Ureter (tissue), 1 donor: ENCODE measurements around the gene HHIPL1. TPM values are rescaled to one million over a fixed set of nuclear protein-coding genes. Genes with fewer than 3 reads are reported as not detected.
A peak's percentile ranks its signal among the peaks of the same experiment; 100 is the strongest.

Experiments
- DNase-seq: peaks from one replicate; pipeline ENCODE4 v3.0.0-alpha.2; 2020; ENCODE audit warnings: low spot score
- total RNA-seq: library from RNA; stranded (reverse); gene quantifications from one replicate; pipeline ENCODE4 v1.2.4, GENCODE V29; 2023
- donor health status: DM: yes; HTN: yes; CAD: no.

Gene HHIPL1
- total RNA-seq = 2.4 TPM

DNA sequence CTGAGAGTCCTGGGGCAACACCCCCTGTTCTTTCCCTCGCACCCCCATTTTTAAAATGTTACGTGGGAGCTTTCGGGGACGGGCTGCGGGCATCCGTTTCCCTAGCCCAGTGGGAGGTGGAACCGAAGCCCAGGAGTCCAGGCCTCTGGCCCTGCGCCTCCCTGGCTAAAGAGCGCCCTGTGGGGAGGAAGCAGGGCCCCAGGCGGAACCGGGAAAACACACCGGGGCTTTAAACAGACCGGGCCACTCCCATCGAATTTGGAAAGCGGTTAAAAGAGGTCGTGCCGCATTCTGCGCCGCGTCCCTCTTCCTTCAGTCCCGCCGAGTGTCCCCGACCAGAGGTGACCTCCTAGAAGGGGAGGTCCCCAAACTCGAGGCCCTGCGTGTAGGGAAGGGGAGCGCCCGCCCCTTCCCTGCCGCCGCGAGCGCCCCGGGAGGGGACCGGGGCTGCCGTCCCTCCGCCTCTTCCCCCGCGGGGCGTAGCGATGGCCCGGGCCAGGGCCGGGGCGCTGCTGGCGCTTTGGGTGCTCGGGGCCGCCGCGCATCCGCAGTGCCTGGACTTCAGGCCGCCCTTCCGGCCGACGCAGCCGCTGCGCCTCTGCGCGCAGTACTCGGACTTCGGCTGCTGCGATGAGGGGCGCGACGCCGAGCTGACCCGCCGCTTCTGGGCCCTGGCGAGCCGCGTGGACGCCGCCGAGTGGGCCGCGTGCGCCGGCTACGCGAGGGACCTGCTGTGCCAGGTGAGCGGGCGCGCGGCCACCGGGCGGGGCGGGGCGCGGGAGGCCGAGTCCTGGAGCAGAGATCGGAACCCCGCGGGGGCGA is at the start of gene HHIPL1:
Gene HHIPL1, plus strand, starts transcription at position 407 of the 822 bp plus-strand sequence. Its CDS starts 79 bp downstream, at position 486.
- DNase-seq = no peak

DNA sequence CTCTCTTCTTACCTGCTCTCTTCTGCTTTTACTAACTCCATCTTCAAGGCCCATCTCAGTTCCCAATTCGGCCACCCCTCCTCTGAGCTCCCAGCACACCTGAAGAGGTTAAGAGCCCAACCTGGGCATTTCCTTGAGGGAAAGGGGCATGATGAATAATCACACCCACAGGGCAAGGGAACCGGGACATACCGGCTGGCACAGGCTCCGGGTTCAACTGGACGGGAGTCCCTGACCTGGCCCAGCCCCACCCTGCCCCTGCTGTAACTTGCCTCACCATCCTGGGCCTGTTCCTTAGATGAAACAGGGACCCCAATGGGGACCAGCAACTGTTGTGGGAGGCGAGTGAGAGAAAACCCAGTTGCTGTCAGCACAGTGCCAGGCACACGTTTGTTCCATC is 49.4 kb upstream of the HHIPL1 start:
- DNase-seq = no peak

DNA sequence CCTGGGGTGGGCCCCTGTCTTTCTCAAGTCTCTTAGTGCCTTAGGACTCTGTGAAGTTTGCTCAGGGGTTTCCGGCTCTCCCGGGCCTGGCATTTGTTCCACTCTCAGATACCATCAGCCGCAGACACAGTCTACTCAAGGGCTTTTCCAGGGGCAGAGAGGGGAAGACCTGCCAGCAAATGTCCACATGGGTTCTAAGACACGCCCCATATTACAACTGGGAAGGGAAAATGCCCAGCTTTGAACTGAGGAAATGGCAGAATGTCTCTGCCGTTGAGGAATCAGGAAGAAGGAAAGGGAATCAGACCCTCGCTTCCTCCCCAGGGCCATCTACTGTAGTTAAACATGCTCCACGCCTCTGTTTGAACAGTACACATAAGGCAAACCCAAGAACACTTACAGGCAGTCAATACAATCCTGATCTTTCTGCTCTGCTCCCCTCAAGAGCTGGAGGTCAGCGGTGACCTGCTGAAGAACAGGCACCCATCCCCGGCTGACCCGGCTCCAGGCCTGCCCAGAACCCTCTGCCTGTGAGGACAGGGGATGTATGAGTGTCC is 48.8 kb upstream of the HHIPL1 start:
- peak; percentile 77 for DNase-seq

DNA sequence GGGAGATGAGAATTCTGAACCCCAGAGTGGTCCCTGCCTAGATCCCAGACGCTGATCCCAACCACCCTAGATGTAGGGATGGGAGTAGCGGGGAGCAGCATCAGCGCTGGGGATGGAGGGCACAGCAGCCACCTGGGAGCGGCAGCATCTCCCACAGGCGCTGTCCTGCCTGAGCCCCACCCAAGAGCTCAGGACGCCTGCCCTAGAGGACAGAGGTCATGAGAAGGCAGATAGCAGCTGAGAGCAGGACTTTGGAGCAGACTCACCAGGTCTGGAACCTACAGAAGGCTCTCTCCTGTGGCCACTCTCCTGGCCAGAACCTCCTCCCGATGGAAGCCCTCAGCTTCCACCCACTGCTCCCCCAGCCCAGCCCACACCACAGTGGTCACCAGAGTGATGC is 48.2 kb upstream of the HHIPL1 start:
- no peak for DNase-seq

DNA sequence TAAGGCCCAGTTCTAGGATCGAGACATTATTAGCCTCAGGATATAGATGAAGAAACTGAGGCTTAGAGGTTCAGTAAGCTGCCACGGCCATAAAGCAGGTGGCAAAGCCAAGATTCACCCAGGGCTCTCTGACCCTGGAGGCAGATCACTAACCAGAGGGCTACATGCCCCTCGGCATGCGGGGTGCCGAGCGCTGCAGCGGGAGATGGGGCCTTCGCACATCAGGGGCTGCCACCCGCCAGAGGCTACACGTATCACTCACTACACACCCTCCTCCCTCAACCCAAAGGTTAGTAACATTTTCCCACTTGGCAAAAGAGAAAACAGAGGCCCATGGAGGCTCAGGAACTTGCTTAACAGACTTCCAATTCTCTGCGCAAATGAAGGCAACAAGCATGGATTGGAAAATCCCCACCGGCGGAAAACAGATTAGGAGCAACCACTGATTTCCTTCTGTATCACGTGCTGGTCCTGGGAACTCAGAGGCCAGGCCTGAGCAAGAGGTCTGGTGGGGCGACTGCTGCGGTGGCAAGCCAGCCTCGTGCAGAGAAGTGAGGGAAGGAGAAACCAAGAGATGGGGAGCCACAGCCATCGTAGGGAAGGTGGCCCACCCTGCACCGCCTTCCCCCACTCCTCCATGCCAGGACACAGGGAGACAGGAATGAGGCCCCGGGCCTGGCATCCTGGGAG is 46.9 kb upstream of the HHIPL1 start:
- DNase-seq = no peak

DNA sequence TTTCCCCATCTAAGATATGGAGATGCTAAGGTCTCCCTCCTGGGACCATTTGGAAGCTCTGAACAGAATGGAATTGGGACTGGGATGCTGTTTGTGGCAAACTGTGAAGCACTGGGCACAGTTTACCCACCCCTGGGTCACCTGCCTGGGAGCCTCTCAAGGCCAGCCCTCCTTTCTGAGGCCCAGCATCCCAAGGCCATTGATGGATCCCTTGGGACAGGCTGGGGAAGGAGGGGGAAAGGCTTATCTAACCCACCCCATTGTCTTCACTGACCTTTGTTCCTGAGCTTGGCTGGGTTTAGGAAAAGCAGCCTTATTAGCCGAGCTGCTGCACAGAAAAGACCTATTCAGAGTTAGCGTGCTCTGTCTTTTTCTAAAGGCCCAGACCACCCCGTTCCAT is 46.2 kb upstream of the HHIPL1 start:
- DNase-seq = no peak

DNA sequence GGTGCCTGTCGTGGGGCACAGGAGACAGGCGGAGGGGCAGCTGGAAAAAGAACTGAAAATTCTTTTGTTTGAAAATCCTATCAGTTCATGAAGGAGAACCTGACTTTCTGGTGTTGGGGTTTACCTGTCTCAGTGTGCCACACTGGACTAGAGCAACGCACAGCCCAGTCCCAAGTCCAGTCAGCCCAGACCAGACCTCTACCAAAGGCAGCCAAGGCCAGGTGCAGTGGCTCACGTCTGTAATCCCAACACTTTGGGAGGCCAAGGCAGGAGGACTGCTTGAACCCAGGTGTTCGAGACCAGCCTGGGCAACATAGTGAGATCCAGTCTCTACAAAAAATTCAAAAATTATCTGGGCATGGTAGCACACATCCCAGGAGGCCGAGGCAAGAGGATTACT is 45.5 kb upstream of the HHIPL1 start:
- no peak for DNase-seq

DNA sequence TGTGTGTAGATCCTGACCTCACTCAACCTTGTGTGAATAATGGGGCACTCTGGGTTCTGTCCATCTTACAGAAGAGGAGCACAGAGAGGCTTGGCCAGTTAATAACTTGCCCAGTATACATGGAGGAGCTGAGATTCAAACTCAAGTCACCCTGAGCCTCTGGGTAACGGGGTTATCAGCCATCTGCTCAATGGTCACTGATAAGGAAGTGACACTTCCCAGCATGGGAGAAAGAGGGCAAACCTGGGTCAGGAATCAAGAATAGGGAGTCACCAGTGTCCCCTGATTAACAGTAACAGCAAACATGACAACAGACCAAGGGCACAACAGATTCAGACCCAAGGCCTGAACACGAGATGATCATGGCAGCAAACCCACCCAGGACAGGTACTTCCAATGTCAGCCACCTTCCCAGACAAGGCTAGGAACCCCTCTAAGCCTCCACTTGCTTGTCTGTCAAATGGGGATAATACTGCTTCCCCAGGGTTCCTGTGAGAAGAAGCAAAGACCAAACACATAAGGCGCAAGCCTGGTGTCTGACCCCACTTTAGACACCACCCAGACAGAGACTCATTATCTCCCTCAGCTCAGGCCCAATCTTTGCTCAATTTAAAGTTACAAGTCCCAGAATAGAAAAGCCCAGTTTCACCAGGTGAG is 44.6 kb upstream of the HHIPL1 start:
- DNase-seq = no peak

DNA sequence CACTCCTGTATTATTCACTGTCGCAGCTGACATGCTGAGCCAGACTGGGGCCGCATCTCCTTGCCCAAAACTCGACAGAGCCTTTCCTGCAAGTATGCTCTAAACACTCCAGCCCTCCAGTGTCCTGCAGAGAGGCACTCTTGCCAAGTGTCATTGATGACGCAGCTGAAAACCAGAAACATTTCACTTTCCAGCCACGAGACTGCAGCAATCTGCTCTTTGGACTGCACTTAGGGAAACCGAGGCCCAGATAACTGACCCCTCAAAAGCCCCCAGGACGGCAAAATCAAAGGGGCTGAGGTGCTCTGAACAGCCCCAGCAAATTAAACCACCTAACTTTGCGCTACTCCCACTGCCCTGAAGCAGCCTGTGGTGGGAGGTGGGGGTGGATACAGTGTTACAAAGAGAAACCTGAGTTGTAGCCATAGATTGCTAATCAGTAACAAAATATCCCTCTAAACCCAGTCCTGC is 43.5 kb upstream of the HHIPL1 start:
- DNase-seq = no peak

DNA sequence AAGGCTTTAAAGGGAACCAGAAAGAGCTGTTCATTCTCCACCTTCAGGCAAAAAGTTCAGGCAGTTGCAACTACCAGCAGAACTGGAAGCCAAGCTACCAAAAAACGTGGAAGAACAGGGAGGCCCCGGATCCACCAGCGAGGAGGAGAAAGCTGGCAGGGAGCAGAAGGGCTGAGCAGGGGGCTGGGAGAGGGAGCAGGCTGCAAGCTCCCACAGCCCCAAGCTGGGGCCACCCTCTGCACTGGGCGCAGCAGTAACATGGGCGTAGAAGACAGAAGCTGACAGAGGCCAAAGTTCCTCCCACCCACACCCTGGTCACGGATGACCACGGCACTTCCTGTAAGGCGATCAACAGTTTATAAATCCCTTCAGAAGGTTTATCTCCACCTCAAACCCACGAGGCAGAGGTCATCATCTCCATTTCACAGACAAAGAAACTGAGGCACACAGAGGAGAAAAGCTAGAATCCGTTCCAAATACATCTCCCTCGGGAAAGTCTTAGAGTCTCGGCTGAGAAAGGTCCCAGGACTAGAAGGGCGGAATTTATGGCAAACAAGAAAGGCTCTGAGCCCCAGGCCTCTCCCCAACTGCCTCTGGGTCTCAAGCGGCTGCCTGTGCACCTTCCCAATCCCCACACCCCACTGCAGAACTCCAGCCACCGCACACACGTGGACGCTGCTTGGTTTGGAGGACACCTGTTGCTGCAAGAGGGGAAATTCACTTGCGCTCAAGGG is 42.7 kb upstream of the HHIPL1 start:
- no peak for DNase-seq

DNA sequence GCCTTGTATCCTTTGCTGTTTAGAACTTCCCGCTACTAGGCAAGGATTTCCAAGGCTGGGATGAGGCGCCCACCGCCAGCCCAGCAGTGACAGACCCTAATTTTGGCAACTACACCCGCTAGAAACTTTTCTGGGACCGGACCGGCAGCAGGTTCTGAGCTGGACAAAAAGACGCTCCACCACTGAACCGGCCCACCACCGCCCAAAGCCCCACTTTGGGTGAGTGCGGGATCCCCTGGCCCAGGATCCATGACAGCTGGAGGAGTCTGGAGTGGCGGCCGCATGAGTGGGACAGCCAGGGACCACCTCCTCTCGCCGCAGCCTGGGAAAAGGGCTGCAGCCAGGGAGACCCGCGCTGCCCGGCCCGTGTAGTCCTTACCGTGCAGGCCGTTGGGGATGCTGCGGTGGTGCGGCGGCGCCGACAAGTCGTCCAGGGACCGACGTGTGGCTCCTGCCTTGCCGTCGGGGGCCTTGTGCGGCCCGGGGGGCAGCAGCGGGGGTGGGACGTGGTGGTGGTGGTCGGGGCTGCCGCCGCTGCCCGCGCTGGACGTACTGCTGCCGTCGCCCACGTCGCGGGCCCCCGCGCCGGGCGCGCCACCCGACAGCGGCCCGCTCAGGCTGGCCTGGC is 42.0 kb upstream of the HHIPL1 start:
- no peak for DNase-seq

DNA sequence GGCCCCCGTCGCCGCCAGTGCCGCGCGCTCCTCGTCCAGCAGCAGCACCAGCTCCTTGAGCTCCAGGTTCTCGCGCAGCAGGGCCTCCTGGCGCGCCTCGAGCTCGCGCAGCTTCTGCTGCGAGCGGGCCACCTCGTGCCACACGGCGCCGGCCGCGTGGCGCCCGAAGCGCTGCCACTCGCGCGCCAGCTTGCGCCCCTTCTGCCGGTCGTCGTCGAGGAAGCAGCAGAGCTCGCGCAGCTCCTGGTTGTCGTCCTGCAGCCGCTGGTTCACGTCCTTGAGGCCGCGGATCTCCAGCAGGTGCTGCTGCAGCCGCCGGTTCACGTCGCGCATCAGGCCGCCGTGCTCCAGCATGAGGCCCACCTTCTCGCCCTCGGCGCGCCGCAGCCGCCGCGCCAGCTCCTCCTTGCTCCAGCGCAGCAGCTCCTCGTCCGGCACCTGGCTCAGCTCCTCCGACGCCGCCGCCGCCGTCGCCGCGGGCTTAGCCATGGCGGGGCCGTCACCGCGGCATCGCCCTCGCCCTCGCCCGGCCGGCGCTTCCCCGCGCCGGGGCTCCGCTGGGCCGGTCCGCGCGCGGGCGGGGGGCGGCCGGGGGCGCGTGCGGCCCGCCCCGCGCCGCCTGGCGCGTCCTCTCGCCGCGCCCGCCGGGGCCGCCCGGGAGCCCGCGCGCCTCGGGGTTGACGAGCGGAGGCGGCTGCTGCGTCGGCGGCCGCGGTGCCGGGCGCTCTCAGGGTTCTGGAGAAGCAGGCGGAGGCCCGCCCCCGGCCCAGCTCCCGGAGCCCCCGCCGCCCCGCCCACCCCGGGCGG is 41.3 kb upstream of the HHIPL1 start, which contains the start of gene CCDC85C:
Gene CCDC85C, minus strand, starts transcription at position 737 of the 807 bp plus-strand sequence. Its CDS starts 248 bp downstream, at position 489.
- no peak for DNase-seq

DNA sequence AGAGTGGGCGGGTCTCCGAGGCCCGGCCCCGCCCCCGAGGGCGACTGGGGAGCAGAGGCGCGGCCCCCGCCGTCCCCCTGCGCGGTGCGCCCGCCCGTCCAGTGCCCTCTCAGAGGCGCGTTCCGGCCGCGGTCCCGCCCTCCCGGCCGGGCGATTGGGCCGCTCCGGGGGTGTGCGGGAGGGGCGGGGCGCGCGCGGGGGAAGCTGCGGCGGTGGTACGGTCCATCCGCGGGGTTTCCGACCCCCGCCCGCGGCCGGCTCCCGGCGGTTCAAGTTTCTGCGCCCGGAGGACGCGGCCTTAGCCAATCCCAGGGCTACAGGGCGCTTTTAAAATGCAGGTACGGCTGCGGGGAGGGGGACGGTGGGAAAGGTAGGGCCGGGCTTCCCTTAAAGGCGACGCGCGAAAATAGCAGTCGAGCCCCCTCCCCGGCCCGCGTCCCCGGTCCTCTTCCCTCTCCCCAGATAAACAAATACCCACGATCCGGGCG is 40.6 kb upstream of the HHIPL1 start:
- DNase-seq = peak; percentile 94

DNA sequence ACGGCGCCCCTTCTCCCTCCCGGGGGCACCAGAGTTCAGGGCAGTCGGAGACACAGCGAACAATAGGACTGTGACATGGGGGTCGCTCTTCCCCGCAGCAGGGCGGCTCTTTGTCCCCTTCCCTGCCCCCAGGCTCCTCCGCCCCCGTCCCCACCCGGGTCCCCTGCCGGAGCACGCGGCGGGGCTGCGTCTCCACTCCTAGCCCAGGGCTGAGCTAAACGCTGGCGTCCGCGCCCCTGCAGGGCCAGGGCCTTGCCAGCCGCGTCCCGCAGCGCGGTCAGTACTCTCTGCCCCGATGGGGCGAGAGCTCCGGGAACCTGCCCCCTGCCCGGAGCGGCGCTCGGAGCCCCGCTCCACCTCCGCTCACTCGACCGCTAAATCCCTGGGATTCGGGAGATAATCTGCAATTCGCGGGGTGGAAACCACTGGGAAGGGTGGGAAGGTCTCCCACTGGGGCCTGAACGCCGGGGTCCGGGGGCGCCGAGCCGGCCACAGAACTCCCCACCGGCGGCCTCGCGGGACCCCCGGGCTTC is 40.1 kb upstream of the HHIPL1 start:
- DNase-seq = no peak

DNA sequence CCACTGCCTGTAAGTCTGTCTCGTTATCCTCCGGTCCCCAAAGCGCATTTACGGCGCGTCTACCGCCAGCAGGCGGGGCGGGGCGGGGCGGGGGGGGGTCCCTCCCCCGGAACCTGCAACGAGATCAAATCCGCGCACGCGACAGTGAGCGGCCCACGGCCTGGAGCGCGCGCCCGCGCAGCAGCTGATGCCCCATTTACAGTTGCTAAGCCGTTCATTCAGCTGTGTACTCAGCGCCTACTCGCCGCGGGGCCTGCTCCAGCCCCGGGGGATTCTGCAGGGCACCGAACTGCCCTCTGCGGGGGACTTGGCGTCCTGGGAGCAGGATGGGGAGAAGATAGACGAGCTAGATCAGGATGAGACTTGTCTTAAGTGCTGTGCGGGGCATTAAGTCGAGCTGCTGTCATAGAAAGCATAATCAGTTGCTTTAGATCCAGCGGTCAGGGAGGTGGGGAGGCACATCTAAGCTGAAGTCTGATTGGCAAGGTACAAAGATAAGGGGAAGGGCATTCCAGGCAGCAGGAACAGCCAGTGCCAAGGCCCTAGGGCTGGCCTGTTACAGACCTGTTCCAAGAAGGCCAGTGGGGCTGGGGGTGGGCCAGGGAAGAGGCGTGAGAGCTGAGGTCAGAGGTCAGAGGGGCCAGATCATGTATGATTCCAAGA is 39.5 kb upstream of the HHIPL1 start:
- peak; percentile 67 for DNase-seq

DNA sequence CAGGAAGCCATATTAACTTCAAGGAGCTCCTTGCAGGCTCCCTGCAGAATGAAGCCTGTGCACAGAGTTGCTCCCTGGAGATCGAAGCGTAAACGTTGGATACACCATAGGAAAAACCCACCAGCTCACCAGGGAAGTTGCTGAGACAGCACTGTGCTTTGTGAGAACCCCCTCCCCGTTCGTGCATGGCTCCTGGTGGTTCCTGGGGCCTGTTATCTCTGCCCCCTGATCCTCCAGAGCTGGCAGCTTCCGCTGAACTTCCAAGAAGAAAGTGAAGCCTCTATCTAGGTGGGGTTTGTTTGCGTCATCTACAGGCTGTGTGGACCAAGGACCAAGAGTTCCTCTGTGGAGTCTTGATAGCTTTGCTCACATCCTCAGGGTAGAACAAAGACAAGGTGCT is 38.6 kb upstream of the HHIPL1 start:
- no peak for DNase-seq

DNA sequence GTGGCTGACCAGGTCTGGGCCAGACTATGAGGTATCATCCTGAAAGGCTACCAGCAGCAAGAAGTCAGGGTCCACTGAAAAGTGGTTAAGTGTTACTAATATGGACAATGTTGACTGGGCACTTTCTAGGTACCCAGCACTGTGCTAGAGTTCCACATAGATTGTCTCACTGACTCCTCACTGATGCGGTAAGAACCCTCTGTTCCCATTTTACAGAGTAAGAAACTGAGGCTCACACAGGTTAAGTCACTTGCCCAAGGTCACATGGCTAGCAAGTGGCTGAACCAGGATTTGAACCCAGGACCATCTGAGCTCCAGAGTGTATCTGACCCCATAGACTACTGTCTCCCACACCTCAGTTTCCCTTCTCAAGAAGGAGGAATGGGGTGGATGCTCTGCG is 36.3 kb upstream of the HHIPL1 start:
- DNase-seq = no peak

DNA sequence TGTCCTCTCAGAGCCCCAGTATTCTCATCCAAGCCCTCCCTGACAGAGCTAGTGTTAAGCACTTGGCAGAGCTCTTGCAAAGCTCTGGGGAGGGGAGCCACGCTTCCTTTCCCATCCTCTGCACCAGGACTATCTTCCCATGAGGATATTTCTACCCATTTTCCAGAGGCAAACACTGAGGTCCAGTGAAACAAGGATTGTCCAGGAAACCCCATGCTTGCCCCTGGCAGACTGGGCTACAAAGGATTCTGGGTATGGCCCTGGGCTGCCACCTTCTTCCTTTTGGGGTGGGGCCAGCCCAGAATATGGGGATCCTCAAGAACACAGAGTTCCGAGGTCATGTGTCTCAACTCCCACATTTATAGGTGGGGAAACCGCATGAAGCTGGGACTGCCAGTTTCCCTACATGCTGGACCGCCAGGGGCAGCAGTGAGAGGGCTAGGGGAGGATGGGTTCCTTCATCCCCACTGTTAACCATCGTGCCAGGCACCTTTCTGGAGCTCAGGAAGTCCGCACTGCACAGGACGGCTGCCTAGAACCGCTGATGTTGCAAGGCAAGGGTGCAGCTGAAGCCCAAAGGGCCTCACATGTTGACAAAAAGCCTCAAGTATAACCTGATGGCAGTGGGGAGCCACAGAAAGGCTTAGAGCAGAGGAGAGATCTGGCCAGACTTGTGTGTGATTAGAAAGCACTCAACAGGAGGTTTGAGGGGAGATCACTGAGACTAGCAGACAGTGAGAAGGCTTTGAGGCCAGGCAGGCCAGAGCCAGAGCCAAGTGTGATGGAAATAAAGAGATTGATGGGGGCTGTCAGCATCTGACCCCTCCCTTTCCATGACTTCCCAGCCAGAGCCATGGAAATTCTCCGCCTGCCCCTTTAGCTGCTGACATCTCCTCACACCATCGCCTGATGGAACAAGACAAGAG is 35.4 kb upstream of the HHIPL1 start:
- no peak for DNase-seq
